ENCODE data around the gene SH3GLB1.
A peak's percentile ranks its signal among the peaks of the same experiment; 100 is the strongest.

Gene SH3GLB1

DNA sequence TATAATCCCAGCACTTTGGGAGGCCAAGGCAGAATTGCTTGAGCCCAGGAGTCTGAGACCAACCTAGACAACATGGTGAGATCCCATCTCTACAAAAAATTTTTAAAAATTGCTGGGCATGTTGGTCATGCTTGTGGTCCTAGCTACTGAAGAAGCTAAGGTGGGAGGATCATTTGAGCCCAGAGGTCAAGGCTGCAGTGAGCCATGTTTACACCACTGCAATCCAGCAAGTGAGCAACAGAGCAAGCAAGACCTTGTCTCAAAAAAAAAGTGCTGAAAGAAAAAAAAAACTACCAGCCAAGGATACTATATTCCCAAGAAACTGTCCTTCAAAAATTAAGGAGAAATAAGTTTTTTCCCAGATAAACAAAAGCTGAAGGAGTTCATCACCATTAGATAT is 78.1 kb downstream of the SH3GLB1 start:
- no peak for DNase-seq (ENCODE audit: low read depth)
- TF ChIP-seq, protein P1, sequence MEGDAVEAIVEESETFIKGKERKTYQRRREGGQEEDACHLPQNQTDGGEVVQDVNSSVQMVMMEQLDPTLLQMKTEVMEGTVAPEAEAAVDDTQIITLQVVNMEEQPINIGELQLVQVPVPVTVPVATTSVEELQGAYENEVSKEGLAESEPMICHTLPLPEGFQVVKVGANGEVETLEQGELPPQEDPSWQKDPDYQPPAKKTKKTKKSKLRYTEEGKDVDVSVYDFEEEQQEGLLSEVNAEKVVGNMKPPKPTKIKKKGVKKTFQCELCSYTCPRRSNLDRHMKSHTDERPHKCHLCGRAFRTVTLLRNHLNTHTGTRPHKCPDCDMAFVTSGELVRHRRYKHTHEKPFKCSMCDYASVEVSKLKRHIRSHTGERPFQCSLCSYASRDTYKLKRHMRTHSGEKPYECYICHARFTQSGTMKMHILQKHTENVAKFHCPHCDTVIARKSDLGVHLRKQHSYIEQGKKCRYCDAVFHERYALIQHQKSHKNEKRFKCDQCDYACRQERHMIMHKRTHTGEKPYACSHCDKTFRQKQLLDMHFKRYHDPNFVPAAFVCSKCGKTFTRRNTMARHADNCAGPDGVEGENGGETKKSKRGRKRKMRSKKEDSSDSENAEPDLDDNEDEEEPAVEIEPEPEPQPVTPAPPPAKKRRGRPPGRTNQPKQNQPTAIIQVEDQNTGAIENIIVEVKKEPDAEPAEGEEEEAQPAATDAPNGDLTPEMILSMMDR (conservative IDR thresholded peaks at IDR 0.05; ENCODE audit: low read length), result no peak
- H3K4me3 ChIP-seq (ENCODE audit: low read length), result no peak overlapping the region

DNA sequence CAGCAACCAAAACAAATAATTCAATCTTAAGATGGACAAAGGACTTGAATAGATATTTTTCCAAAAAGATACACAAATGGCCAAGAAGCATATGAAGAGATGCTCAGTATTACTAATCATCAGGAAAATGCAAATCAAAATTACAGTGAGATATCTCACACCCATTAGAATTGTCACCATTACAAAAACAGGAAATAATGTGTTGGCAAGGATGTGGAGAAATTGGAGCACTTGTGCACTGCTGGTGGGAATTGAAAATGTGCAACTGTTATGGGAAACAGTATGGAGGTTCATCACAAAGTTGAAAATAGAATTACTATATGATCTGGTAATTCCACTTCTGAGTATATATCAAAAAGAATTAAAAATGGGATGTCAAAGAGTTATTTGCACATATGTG is 83.2 kb downstream of the SH3GLB1 start:
- TF ChIP-seq, protein P1 (conservative IDR thresholded peaks at IDR 0.05; ENCODE audit: low read length), result no peak
- no peak for DNase-seq (ENCODE audit: low read depth)
- no peak overlapping the region for H3K4me3 ChIP-seq (ENCODE audit: low read length)

DNA sequence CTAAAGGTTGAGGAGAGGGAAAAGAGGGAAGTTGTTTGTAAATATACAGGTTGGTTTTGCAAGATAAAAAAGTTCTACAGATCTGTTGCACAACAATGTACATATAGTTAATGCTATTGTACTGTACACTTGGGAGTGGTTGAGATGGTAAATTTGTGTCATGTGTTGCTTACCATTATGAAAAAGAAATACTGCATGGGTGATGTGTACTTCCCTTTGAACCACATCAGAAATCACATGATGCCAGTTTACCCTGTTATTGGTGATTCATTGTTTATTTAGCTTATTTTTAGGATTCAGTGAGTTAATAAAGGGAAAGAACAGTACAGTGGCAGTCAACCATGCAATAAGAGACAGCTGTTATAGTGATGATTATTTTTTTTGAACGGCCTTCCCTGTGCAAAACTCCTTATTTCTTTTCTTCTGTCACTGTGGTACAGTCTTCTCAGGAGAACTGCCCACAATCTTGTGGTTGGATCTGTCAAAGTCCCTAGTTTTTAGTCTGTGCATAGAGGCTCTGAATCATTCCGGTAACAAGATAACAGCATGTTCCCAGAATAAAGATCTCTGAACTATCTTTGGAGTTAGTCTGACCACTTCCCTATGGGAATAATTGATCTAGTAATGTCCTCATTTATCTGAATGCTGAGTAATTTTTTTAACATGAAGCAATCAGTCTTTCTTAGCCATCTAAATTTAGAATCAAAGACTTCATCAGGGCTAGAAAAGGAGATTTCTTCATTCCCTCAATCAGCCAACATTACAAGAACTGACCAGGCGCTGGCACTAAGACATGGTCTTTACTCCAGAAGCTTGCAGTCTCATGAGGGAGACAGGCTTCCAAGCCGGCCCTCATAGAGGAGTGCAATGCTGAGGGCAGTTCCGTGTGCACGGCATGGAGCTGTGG is 84.2 kb downstream of the SH3GLB1 start:
- DNase-seq (ENCODE audit: low read depth), result peak; percentile 79

DNA sequence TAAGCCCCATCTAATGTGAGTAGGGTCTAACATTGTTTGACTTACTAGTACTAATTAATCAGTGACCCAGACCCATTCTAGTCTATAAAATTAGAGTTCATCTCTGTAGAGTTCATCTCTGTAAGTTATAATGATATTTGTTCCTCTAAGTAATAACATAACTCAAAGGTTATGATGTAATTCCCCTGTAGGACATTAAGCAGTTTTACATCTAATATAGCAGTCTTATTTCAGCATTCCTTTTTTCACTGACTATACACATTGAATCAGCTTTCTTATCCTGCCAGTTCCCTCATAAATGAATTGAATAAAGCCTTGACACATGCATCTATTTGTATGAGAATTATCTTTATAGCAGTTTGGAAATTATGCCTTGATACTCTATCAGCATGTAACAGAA is 90.9 kb downstream of the SH3GLB1 start:
- TF ChIP-seq, protein P1 (conservative IDR thresholded peaks at IDR 0.05; ENCODE audit: low read length), result no peak
- DNase-seq (ENCODE audit: low read depth), result no peak

More for the DNA sequence above, 84.2 kb downstream of the SH3GLB1 start:
- TF ChIP-seq, protein P1 (conservative IDR thresholded peaks at IDR 0.05; ENCODE audit: low read length), result no peak
- no peak overlapping the region for H3K4me3 ChIP-seq (ENCODE audit: low read length)

More for the DNA sequence above, 90.9 kb downstream of the SH3GLB1 start:
- no peak overlapping the region for H3K4me3 ChIP-seq (ENCODE audit: low read length)

Data from AG10803 (cell line).